ENCODE data around the gene TLE4. TPM values are rescaled to one million over a fixed set of nuclear protein-coding genes. Genes with fewer than 3 reads are reported as not detected.
"Not testable (repeated sequence)": the region's sequence is repeated elsewhere in the genome, so short reads cannot be mapped to it uniquely, and the experiment has no call there.

The TLE4 gene
- total RNA-seq, 1 donor from 2014 or later: 12.1 TPM

- H3K4me3 Mint-ChIP-seq: no peak overlapping the region
- peaks cover 7% of the 10 kb centered on the region for H3K4me1 Mint-ChIP-seq
- H3K36me3 Mint-ChIP-seq (ENCODE audit: low read depth): peaks cover 18% of the 10 kb centered on the region
Observed at GRCh38 chr9:79644048-79644447, 72.3 kb downstream of the TLE4 start.

DNA sequence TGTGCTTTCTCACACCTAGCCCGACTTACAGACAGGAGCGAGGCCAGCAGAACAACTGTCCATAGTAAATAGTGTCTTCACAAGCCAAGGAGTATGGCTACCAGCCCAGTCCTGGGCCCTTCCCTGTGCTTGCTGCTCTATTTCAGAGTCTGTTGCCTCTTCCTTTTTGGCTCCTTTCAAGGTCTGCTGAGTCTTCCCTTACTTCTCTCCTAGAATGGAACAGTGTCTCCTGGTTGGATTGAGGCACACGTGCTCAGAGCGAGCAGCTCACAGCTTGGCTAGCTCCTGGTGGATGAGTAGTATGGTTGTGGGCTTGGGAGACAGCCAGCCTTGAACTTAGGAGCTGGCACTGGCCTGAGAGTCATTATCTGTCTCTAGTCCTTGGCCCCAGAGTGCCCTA is 72.8 kb downstream of the TLE4 start:
- Mint-ChIP-seq H3K27ac (no peak overlapping the region), H3K27me3 (no peaks in the 10 kb centered on the region), H3K4me1 (peaks cover 7% of the 10 kb centered on the region), H3K9me3 (peaks cover 13% of the 10 kb centered on the region), H3K4me3 (no peak overlapping the region), H3K36me3 (ENCODE audit: low read depth) (peaks cover 18% of the 10 kb centered on the region)
- DNase-seq: no peak
- intact Hi-C loops (cut with micrococcal nuclease): no loop called here

More at GRCh38 chr9:79644048-79644447, 72.3 kb downstream of the TLE4 start:
- peaks cover 13% of the 10 kb centered on the region for H3K9me3 Mint-ChIP-seq
- no peak overlapping the region for H3K27ac Mint-ChIP-seq
- H3K27me3 Mint-ChIP-seq: no peaks in the 10 kb centered on the region
- no peak for DNase-seq
- intact Hi-C loops (cut with micrococcal nuclease): no loop called here

DNA sequence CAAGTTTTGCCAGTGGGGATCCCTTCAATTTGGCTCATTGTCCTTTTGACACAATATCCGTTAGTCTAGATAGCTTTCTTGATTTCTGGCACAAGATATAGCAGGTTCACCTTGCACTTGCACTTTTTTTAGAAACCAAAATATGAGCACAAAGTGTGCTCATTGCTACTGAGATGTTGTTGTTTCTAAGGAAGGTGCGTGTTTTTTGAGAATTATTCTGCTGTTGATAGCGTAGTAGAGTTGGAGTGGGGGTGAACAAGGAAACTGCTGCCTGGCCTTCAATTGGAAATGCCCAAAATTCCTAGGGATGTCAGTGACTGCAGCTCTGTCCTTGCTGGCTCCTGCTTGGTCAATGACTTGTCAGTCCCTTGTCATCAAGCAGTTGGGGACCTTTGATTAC is 73.3 kb downstream of the TLE4 start:
- intact Hi-C loops (cut with micrococcal nuclease): no loop called here
- Mint-ChIP-seq H3K4me1 (peaks cover 3% of the 10 kb centered on the region), H3K9me3 (peaks cover 13% of the 10 kb centered on the region), H3K4me3 (no peak overlapping the region), H3K36me3 (ENCODE audit: low read depth) (peaks cover 18% of the 10 kb centered on the region), H3K27me3 (no peaks in the 10 kb centered on the region), H3K27ac (no peak overlapping the region)
- no peak for DNase-seq

- H3K4me3 Mint-ChIP-seq: no peak overlapping the region
- H3K4me1 Mint-ChIP-seq: no peaks in the 10 kb centered on the region
- peaks cover 10% of the 10 kb centered on the region for H3K9me3 Mint-ChIP-seq
- intact Hi-C loops (cut with micrococcal nuclease): no loop called here
- peaks cover 18% of the 10 kb centered on the region for H3K36me3 Mint-ChIP-seq (ENCODE audit: low read depth)
- no peak for DNase-seq
- H3K27ac Mint-ChIP-seq: no peak overlapping the region
- no peaks in the 10 kb centered on the region for H3K27me3 Mint-ChIP-seq
Observed at GRCh38 chr9:79646096-79646495, 74.3 kb downstream of the TLE4 start.

- no peak for DNase-seq
- no peaks in the 10 kb centered on the region for H3K9me3 Mint-ChIP-seq
- H3K36me3 Mint-ChIP-seq (ENCODE audit: low read depth): peaks cover 3% of the 10 kb centered on the region
- intact Hi-C loops (cut with micrococcal nuclease): no loop called here
- H3K27me3 Mint-ChIP-seq: no peaks in the 10 kb centered on the region
- no peaks in the 10 kb centered on the region for H3K4me1 Mint-ChIP-seq
- no peak overlapping the region for H3K4me3 Mint-ChIP-seq
- no peak overlapping the region for H3K27ac Mint-ChIP-seq
Observed at GRCh38 chr9:79651251-79651795, 79.6 kb downstream of the TLE4 start.

DNA sequence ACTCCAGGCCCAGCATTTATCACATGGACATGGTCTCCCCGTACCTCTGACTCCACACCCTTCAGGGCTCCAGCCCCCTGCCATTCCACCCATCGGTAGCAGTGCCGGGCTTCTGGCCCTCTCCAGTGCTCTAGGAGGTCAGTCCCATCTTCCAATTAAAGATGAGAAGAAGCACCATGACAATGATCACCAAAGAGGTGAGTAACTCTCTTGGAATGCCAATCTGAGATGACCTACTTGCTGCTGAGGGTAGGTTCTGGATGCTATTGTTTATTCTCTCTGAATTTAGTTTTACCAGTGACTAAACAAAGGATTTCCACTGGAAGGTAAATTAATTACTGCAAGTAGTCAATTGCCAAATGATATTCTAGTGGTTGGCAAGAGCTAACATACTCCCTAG is 80.8 kb downstream of the TLE4 start:
- H3K4me3 Mint-ChIP-seq: no peak overlapping the region
- no peak overlapping the region for H3K27ac Mint-ChIP-seq
- H3K9me3 Mint-ChIP-seq: no peaks in the 10 kb centered on the region
- H3K36me3 Mint-ChIP-seq (ENCODE audit: low read depth): peaks cover 7% of the 10 kb centered on the region
- intact Hi-C loops (cut with micrococcal nuclease): no loop called here
- H3K4me1 Mint-ChIP-seq: no peaks in the 10 kb centered on the region
- H3K27me3 Mint-ChIP-seq: no peaks in the 10 kb centered on the region
- no peak for DNase-seq

DNA sequence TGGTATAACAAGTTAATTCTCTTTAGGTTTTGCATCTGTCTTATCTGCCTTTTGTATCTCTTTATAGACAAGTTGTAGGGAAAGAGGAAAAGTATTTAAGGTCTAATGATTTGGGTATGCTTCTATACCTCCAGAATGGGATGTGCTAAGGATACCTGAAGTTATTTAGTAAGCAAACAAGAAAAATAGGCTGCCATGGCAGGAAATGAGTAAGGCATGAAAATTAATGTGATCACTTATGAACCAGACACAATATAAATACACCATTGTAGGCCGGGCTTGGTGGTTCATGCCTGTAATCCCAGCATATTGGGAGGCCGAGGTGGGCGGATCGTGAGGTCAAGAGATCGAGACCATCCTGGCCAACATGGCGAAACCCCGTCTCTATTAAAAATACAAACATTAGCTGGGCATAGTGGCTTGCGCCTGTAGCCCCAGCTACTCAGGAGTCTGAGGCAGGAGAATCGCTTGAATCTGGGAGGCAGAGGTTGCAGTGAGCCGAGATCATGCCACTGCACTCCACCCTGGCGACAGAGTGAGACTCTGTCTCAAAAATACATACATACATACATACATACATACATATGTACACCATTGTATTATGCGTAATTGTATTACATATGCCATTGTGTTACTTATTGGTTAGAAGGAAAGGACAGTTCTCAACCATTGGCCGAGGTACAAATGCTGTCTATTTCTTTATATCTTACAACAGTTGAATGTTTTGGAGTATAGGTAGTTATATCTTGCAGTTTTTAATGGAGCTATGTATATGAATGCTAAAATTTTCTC is 83.0 kb downstream of the TLE4 start:
- H3K27me3 Mint-ChIP-seq; DNase-seq; H3K9me3 Mint-ChIP-seq; H3K4me3 Mint-ChIP-seq; H3K4me1 Mint-ChIP-seq; intact Hi-C loops (cut with micrococcal nuclease); H3K27ac Mint-ChIP-seq; H3K36me3 Mint-ChIP-seq (ENCODE audit: low read depth): not testable (repeated sequence)

DNA sequence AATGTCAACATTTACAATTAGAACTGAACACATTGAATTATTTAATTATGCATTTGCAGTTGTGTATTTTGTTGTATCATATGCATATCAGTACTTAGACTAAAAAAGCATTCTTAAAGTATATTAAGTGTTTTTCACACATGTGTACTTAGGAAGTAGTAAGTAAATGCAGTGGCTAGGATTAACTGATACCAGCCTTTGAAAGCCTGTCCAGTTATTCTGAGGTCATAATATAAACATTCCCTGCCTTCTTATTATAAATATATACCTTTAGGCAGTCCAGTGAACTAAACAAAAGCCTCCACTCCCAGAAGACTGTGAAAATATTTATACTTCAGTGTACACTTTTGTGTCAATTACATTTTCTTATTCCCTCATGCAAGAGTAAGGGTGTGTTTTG is 83.8 kb downstream of the TLE4 start:
- Mint-ChIP-seq H3K27me3 (no peaks in the 10 kb centered on the region), H3K9me3 (no peaks in the 10 kb centered on the region), H3K27ac (no peak overlapping the region), H3K4me3 (no peak overlapping the region), H3K36me3 (ENCODE audit: low read depth) (peaks cover 7% of the 10 kb centered on the region), H3K4me1 (no peaks in the 10 kb centered on the region)
- no peak for DNase-seq
- intact Hi-C loops (cut with micrococcal nuclease): no loop called here

- Mint-ChIP-seq H3K36me3 (ENCODE audit: low read depth) (peaks cover 7% of the 10 kb centered on the region), H3K4me3 (no peak overlapping the region), H3K27ac (no peak overlapping the region), H3K27me3 (no peaks in the 10 kb centered on the region), H3K4me1 (no peaks in the 10 kb centered on the region), H3K9me3 (no peaks in the 10 kb centered on the region)
- intact Hi-C loops (cut with micrococcal nuclease): no loop called here
- no peak for DNase-seq
Observed at GRCh38 chr9:79656169-79656568, 84.4 kb downstream of the TLE4 start.

- H3K27me3 Mint-ChIP-seq: no peaks in the 10 kb centered on the region
- H3K4me3 Mint-ChIP-seq: no peak overlapping the region
- intact Hi-C loops (cut with micrococcal nuclease): no loop called here
- no peak overlapping the region for H3K27ac Mint-ChIP-seq
- no peaks in the 10 kb centered on the region for H3K9me3 Mint-ChIP-seq
- no peak for DNase-seq
- peaks cover 7% of the 10 kb centered on the region for H3K36me3 Mint-ChIP-seq (ENCODE audit: low read depth)
- H3K4me1 Mint-ChIP-seq: peaks cover 7% of the 10 kb centered on the region
Observed at GRCh38 chr9:79657891-79658290, 86.1 kb downstream of the TLE4 start.

DNA sequence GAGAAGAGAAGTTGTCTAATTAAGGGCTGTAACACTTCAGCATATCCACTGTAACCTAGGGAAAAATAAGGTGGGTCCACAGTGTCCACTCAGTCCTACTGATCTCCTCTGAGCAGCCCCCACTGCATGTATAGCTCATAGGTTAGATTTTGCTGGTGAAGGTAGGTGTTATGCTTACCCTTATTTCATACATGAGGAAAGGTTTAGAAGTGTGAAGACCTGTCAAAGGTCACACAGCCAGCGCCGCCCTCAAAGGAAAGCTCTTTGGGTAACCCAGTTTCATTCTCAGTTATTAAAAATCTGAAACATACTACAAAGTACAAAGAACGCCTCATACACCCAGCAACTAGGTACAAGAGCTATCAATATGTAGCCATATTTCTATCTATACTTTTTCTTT is 87.2 kb downstream of the TLE4 start:
- no peaks in the 10 kb centered on the region for H3K27me3 Mint-ChIP-seq
- no peak overlapping the region for H3K4me3 Mint-ChIP-seq
- no peaks in the 10 kb centered on the region for H3K9me3 Mint-ChIP-seq
- H3K4me1 Mint-ChIP-seq: peaks cover 7% of the 10 kb centered on the region
- intact Hi-C loops (cut with micrococcal nuclease): no loop called here
- no peak overlapping the region for H3K27ac Mint-ChIP-seq
- no peak for DNase-seq
- H3K36me3 Mint-ChIP-seq (ENCODE audit: low read depth): peaks cover 7% of the 10 kb centered on the region

- Mint-ChIP-seq H3K27me3 (no peaks in the 10 kb centered on the region), H3K36me3 (ENCODE audit: low read depth) (peaks cover 7% of the 10 kb centered on the region), H3K4me1 (peaks cover 7% of the 10 kb centered on the region), H3K27ac (no peak overlapping the region), H3K4me3 (no peak overlapping the region), H3K9me3 (no peaks in the 10 kb centered on the region)
- no peak for DNase-seq
- intact Hi-C loops (cut with micrococcal nuclease): no loop called here
Observed at GRCh38 chr9:79660615-79661014, 88.8 kb downstream of the TLE4 start.

DNA sequence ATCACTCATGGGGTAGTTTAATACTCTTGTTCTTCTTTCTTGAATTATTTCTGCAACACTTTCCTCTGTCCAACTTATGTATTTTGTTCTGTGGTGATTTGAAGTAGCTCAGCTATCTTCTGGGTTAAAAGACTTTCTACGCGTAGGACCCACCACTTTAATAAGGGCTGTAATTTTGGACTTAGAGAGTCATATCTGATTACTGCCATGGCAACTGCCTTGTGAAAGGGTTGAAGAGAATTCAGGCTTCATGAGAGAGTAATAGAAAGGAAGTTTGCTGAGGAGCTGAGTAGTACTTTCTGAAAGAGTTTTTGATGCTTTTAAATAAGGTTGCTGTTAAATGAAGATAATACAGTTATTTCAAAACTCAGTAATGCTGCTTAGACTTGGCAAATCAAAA is 89.5 kb downstream of the TLE4 start:
- Mint-ChIP-seq H3K4me3 (no peak overlapping the region), H3K27me3 (no peaks in the 10 kb centered on the region), H3K4me1 (peaks cover 8% of the 10 kb centered on the region), H3K9me3 (no peaks in the 10 kb centered on the region), H3K27ac (no peak overlapping the region), H3K36me3 (ENCODE audit: low read depth) (peaks cover 3% of the 10 kb centered on the region)
- no peak for DNase-seq
- intact Hi-C loops (cut with micrococcal nuclease): no loop called here

DNA sequence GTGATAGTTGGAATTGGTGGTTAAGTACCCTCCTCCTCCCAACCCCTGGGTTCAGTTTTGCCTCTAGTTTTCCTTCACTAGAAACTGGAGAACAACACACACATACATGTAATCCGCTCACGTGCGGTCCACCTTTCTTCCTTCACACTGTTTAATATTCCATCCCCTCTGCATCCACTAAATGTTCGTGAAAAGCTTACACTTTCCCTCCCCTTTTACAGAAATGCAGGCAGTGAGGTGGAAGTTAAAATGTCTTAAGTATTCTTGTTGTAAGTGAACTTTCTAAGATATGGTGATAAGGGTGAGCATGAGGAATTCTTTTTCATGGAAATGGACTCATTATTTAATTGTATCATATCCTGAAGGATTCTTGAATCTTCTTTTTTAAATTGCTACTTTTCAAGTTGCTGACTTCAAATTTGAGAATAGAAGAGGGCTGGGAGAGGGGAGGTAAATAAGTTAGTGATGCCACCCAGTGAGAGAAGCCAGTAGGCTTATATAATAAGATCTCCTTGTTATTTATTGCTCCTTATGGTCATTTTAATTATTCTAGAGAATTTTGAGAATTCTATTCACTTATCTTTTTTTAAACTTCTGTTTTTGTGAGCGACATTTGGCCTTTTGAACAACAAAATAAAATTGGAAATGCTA is 90.2 kb downstream of the TLE4 start:
- H3K9me3 Mint-ChIP-seq: no peaks in the 10 kb centered on the region
- no peaks in the 10 kb centered on the region for H3K36me3 Mint-ChIP-seq (ENCODE audit: low read depth)
- no peaks in the 10 kb centered on the region for H3K27me3 Mint-ChIP-seq
- H3K4me3 Mint-ChIP-seq: no peak overlapping the region
- no peak overlapping the region for H3K27ac Mint-ChIP-seq
- intact Hi-C loops (cut with micrococcal nuclease): no loop called here
- peaks cover 8% of the 10 kb centered on the region for H3K4me1 Mint-ChIP-seq
- no peak for DNase-seq

Measured in activated CD4-positive, alpha-beta T cell treated with anti-CD3 and anti-CD28 coated beads, Interleukin-2, amount 10 ng/mL, durations not matched to agents 24 days and 14 days (primary cell).